Heart right ventricle (tissue), 16 donors: ENCODE results near the gene CPNE4. TPM values are rescaled to one million over a fixed set of nuclear protein-coding genes. Genes with fewer than 3 reads are reported as not detected.

ENCODE experiments used
- ATAC-seq, 8 donors: fragments of 200-7000 bp; cut with Tn5 transposase; one replicate each; pipeline ENCODE4 v1.9.1; 2020; ENCODE audit warnings: mild to moderate bottlenecking in 8 of 8, moderate library complexity in 8 of 8, moderate number of reproducible peaks in 1 of 8
- DNase-seq, 2 donors: peaks; one replicate each; pipeline ENCODE4 v3.0.0-alpha.2; 2020
- H3K27ac ChIP-seq, 10 donors: fragments of 200-600 bp; sonication (generic) in 2 of 10; one replicate each; pipeline versions ENCODE4 v1.5.0 to v1.8.0; 2020 to 2022; ENCODE audit warnings: mild to moderate bottlenecking in 3 of 10
- H3K27me3 ChIP-seq, 7 donors: fragments of 200-600 bp; one replicate each; pipeline ENCODE4 v1.8.0; 2021 to 2022; ENCODE audit warnings: mild to moderate bottlenecking in 2 of 7
- H3K36me3 ChIP-seq, 9 donors: fragments of 200-600 bp; sonication (generic) in 1 of 9; one replicate each; pipeline versions ENCODE4 v1.5.0 to v1.8.0; 2020 to 2022; ENCODE audit warnings: mild to moderate bottlenecking in 2 of 9
- H3K4me1 ChIP-seq, 9 donors: fragments of 200-600 bp; sonication (generic) in 1 of 9; one replicate each; pipeline versions ENCODE4 v1.5.0 to v1.8.0; 2020 to 2022; ENCODE audit warnings: mild to moderate bottlenecking in 4 of 9
- H3K4me3 ChIP-seq, 10 donors: fragments of 200-600 bp; sonication (generic) in 2 of 10; one replicate each; pipeline versions ENCODE4 v1.5.0 to v1.8.0; 2020 to 2022; ENCODE audit warnings: mild to moderate bottlenecking in 7 of 10, moderate library complexity in 2 of 10
- H3K9me3 ChIP-seq, 11 donors: fragments of 200-600 bp in 10 of 11; sonication (generic) in 2 of 11; one replicate each; pipeline versions ENCODE4 v1.5.0 to v1.8.0; 2013 to 2022; ENCODE audit warnings: mild to moderate bottlenecking in 2 of 11, control low read depth in 1 of 11, moderate library complexity in 1 of 11
- WGBS, 2 donors: extraction: QIAGEN DNeasy Blood & Tissue Kit; methylation state at CpG; one replicate each; pipeline ENCODE4 v1.1.7; 2013; ENCODE audit warnings: inconsistent platforms in 1 of 2; 5-methylcytosine and 5-hydroxymethylcytosine counted together
- intact Hi-C, 10 donors: fragments of 100-400 bp; cut with DNase I; formaldehyde crosslinking; loops; one replicate each; pipeline versions ENCODE4 v1.11.1 to v1.14.2; 2022
- polyA plus RNA-seq, 2 donors: library from polyadenylated mRNA; stranded (reverse); fragments of 200-250 nt; gene quantifications; one replicate each; pipeline ENCODE4 v1.2.3, GENCODE V29; 2013
- total RNA-seq, 10 donors: library from RNA; stranded (reverse); fragmentation: NEBNext Ultra II Directional in 3 of 10; extraction: Animal tissue kit (Norgen Biotek cat#: 25700) in 3 of 10; gene quantifications; one replicate each; pipeline versions ENCODE4 v1.2.1 to v1.2.4, GENCODE V29; 2021 to 2023
- TF ChIP-seq, protein P1 (sequence below), 9 donors: fragments of 200-600 bp; sonication (generic) in 2 of 9; IDR thresholded peaks; one replicate each; pipeline versions ENCODE4 v1.5.0 to v1.8.0; 2021 to 2022; ENCODE audit warnings: antibody characterized with exemption in 9 of 9, mild to moderate bottlenecking in 5 of 9, moderate library complexity in 1 of 9
- donor health status: Arrhythmogenic right ventricular cardiomyopathy.
- donor health status: ischemic (EF 13 %, LVEDD 7.1; RV severe dilation, severe dysfunction).
- donor health status: healthy with polysubstance abuse.
- donor health status: DM: no; HTN: yes; CAD: no.
- donor health status: DM: no; HTN: no; CAD: no.
- donor health status: ischemic (EF 25% LVEDD 6.9; RV normal size, moderate dysfunction).
- donor health status: ischemic (EF 25% LVEDD 5.7; RV mildly dilated, moderate dysfunction).
- donor health status: healthy.
- donor health status: DM: yes; HTN: yes; CAD: no.
- donor health status: Ischemic cardiomyopathy.
- donor health status: ischemic (EF 35%, LVEDD 5.7; RV mildly dilated, moderate dysfunction).
- donor health status: nonischemic (EF 11% LVEDD 7.7; RV severe dilation, severe dysfunction).
- donor health status: DM: yes; HTN: yes; CAD: no.
- donor health status: PGD.
- donor health status: ischemic (EF 29% LVEDD 5.4; RV normal size, mild dysfunction).
- donor health status: nonischemic (EF 23%, LVEDD 6.1; RV moderate dilation, normal function).

The CPNE4 gene
- total and polyA plus RNA-seq, 12 donors: 1.5 to 116 (median 24.8) TPM

DNA sequence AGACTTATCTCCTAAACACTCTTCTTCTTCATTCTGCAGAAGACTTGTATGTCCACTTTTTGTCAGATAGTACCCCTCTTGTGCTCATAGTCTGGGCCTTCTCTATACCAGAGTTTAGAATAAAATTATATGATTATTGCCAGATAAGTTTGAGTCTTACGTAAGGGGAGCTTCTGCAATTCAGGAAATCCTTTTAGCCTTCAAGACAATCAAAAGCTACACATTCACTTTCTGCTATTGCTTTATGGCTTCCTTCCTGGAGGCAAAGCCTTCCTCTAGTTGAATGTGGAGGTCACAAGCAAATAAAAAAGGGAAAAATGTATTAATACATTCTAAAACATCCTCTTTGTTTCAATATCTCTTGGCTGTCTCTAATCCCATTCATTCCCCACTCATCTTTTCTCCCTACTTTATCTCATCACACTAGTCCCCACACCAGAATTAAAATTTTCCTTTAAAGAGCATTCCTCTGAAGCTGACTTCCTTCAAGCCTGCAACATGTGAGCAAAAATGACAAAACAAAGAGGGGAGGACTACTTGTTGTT is 186.8 kb downstream of the CPNE4 start:
- DNase-seq: no peak
- intact Hi-C loops: no loop called here
- Histone ChIP-seq H3K4me1 (peaks cover 0 to 5% (median 0%) of the 10 kb centered on the region in 9 donors), H3K27ac (no peak overlapping the region), H3K27me3 (peaks cover 0 to 2% (median 0%) of the 10 kb centered on the region in 7 donors), H3K36me3 (no peaks in the 10 kb centered on the region), H3K9me3 (no peaks in the 10 kb centered on the region), H3K4me3 (no peak overlapping the region)
- 54 to 60% methylated on average over 1 of the region's 1 CpG for WGBS, 2 donors
- no peak for ATAC-seq
- TF ChIP-seq, protein P1, sequence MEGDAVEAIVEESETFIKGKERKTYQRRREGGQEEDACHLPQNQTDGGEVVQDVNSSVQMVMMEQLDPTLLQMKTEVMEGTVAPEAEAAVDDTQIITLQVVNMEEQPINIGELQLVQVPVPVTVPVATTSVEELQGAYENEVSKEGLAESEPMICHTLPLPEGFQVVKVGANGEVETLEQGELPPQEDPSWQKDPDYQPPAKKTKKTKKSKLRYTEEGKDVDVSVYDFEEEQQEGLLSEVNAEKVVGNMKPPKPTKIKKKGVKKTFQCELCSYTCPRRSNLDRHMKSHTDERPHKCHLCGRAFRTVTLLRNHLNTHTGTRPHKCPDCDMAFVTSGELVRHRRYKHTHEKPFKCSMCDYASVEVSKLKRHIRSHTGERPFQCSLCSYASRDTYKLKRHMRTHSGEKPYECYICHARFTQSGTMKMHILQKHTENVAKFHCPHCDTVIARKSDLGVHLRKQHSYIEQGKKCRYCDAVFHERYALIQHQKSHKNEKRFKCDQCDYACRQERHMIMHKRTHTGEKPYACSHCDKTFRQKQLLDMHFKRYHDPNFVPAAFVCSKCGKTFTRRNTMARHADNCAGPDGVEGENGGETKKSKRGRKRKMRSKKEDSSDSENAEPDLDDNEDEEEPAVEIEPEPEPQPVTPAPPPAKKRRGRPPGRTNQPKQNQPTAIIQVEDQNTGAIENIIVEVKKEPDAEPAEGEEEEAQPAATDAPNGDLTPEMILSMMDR (IDR thresholded peaks at IDR 0.05): no peak

DNA sequence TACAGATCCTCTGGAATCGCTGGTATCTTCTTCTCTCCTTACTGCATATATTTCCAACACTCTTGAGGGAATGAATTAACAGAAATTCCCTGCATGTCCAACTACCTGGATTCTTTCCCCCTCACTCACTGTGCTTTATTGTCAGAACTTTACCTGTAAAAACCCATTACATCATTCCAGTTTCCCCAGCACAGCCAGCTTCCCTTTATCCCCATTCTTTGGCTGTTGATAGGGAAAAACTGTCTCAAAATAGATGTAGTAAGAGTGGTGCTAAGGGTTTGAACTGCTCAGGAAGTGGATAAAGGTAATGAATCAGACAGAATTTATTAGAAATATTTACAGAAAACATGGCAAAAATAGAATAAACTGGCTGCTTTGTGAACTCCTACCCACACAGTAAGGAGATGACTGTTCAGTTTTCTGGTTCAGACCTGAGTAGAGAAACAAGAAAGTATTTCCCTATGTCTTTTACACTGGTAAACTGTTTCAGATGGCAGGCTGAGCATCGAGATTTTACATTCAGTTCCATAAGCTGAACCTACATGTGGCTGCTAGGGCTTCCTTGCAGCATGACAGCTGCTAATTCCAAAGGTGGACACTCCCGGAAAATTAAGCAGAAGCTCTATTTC is 188.4 kb downstream of the CPNE4 start:
- peaks cover 0 to 5% (median 0%) of the 10 kb centered on the region in 9 donors for H3K4me1 ChIP-seq
- no peak overlapping the region for H3K27ac ChIP-seq
- H3K36me3 ChIP-seq: no peaks in the 10 kb centered on the region
- peaks cover 0 to 2% (median 0%) of the 10 kb centered on the region in 7 donors for H3K27me3 ChIP-seq
- no peak for DNase-seq
- TF ChIP-seq, protein P1 (IDR thresholded peaks at IDR 0.05): no peak
- no peak for ATAC-seq
- intact Hi-C loops: no loop called here
- WGBS, 2 donors: 55 to 83% methylated on average over 3 of the region's 3 CpGs
- no peaks in the 10 kb centered on the region for H3K9me3 ChIP-seq
- H3K4me3 ChIP-seq: no peak overlapping the region

DNA sequence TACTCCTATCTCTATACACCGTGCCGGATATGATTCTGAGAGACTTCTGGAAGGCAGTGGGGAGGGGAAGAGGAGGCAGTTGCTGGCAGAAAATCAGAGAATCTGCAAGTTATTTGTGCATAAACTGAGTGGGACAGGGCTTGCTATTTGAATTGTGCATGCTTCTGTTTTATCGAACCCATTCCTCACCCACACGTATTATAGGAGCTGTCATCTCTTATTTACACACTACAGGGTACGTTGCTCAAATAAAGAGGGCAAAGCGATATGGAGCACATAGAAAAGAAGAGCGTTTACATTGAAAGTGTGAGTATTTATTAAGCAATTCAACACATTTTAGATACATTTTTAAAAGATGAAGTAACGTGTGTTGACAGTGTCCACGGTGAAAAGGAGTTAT is 191.6 kb downstream of the CPNE4 start:
- H3K36me3 ChIP-seq: no peaks in the 10 kb centered on the region
- no peak overlapping the region for H3K4me3 ChIP-seq
- peaks cover 0 to 2% (median 0%) of the 10 kb centered on the region in 7 donors for H3K27me3 ChIP-seq
- 80 to 81% methylated on average over 9 of the region's 9 CpGs for WGBS, 2 donors
- DNase-seq: no peak
- no peak for ATAC-seq
- H3K27ac ChIP-seq: no peak overlapping the region
- intact Hi-C loops: no loop called here
- H3K9me3 ChIP-seq: no peaks in the 10 kb centered on the region
- H3K4me1 ChIP-seq: peaks cover 0 to 10% (median 0%) of the 10 kb centered on the region in 9 donors
- TF ChIP-seq, protein P1 (IDR thresholded peaks at IDR 0.05): no peak

DNA sequence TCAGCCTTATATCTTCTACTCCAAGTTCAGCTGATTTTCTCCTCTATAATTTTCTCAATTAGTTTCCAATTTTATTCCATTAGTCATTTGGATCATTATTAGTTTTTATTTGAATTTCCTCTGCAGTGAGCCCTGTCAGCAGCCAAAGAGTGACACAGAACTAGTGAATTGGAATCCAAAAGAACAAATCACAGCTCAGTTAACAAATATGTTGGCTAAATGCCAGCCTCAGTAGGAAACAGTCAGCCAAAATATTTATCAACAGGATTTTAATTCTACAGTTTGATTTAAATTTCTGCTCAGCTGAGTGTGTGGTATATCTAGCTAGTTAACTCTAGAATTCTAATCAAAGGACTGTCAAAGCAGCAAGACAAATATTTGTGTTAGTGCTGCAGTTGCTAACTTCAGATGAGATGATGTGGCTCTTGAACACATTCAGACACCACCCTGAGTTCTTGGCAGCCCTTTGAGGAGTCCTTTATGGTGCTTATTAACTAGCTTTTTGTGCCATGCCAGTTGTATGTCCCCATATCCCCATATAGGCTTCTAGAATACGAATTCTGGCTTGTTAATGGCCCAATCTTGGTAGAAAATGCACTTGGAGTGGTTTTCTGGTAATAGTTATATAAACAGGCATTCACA is 194.5 kb downstream of the CPNE4 start:
- 80 to 88% methylated on average over 1 of the region's 1 CpG for WGBS, 2 donors
- TF ChIP-seq, protein P1 (IDR thresholded peaks at IDR 0.05): no peak
- H3K27ac ChIP-seq: no peak overlapping the region
- intact Hi-C loops: no loop called here
- H3K27me3 ChIP-seq: peaks cover 0 to 2% (median 0%) of the 10 kb centered on the region in 7 donors
- ATAC-seq (no peak), DNase-seq (no peak)
- H3K4me1 ChIP-seq: peaks cover 0 to 10% (median 0%) of the 10 kb centered on the region in 9 donors
- H3K9me3 ChIP-seq: no peaks in the 10 kb centered on the region
- no peaks in the 10 kb centered on the region for H3K36me3 ChIP-seq
- no peak overlapping the region for H3K4me3 ChIP-seq
